Astrocyte (in vitro differentiated cells and primary cell): ENCODE measurements around the gene GABBR2.

Source experiments
- EZH2 ChIP-seq: IDR thresholded peaks from 2 replicates; pipeline ENCODE4 v1.6.1; 2012; ENCODE audit warnings: mild to moderate bottlenecking, low read length, inconsistent platforms; ENCODE audit not compliant: insufficient read depth
- TF ChIP-seq, protein P1 (sequence below): IDR thresholded peaks from 2 replicates; pipeline ENCODE4 v1.5.1; 2011; ENCODE audit warnings: low read depth, mild to moderate bottlenecking, inconsistent platforms, low read length, moderate library complexity; ENCODE audit not compliant: insufficient read depth

DNA sequence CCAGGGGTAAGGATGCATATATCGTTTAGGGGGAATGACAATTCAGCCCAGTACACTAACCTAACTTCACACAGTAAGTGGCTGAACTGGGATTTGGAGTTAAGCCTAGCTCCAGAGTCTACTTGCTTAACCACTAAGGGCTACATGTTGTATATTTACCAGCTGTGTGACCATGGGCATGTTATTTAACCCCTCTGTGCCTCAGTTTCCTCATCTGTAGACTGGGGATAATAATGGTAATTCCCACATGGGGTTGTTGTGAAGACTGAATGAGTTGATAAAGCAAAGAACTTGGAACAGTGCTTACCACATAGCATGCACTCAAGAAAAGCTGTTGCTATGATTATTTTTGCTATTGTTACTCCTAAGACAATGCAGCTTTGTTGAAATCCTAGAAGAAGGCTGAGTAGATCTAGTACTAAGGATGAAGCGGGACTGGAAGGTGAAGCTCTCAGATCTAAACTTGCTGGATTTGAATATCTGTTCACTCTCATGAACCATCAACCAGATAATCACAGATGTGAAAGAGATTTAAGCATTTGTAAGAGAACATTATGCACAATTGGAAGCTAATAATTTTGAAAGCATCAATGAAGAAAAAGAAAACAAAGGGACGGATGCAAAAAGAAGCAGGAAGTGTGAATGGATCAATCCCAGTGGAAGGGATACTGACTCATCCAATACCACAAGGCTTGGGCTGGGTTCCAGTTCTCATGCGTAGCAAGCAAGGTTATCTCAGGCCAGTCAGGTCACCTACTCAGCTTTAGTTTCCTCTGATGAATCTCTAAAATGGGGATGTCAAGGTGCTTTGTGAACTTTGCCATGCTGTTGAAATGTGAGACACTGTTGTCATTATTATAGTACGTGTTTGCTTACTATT lies 374.8 kb downstream of the GABBR2 start:
- TF ChIP-seq, protein P1, sequence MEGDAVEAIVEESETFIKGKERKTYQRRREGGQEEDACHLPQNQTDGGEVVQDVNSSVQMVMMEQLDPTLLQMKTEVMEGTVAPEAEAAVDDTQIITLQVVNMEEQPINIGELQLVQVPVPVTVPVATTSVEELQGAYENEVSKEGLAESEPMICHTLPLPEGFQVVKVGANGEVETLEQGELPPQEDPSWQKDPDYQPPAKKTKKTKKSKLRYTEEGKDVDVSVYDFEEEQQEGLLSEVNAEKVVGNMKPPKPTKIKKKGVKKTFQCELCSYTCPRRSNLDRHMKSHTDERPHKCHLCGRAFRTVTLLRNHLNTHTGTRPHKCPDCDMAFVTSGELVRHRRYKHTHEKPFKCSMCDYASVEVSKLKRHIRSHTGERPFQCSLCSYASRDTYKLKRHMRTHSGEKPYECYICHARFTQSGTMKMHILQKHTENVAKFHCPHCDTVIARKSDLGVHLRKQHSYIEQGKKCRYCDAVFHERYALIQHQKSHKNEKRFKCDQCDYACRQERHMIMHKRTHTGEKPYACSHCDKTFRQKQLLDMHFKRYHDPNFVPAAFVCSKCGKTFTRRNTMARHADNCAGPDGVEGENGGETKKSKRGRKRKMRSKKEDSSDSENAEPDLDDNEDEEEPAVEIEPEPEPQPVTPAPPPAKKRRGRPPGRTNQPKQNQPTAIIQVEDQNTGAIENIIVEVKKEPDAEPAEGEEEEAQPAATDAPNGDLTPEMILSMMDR, result no peak
- no peak for TF ChIP-seq EZH2
